Smooth muscle cell (in vitro differentiated cells): Measurements from ENCODE around the gene IL17REL. TPM values are rescaled to one million over a fixed set of nuclear protein-coding genes. Genes with fewer than 3 reads are reported as not detected.

Experiments used
- DNase-seq: peaks from one replicate; lab custom pipeline; 2025; ENCODE audit not compliant: unreplicated experiment; lab: John Stamatoyannopoulos, UW
- H2AFZ ChIP-seq: fragments of 200-600 bp; sonication (generic); 2 replicates; pipeline ENCODE4 v1.6.0; 2016; ENCODE audit warnings: antibody characterized with exemption, low read depth, mild to moderate bottlenecking
- H3F3A ChIP-seq: fragments of 200-600 bp; sonication (generic); 2 replicates; pipeline ENCODE4 v1.6.0; 2017; ENCODE audit warnings: antibody characterized with exemption, low read depth
- H3K27ac ChIP-seq: fragments of 200-600 bp; sonication (generic); 2 replicates; pipeline ENCODE4 v1.5.1; 2016; ENCODE audit warnings: low read depth, mild to moderate bottlenecking
- H3K27me3 ChIP-seq: fragments of 200-600 bp; sonication (generic); 2 replicates; pipeline ENCODE4 v1.6.1; 2016; ENCODE audit warnings: low read depth, mild to moderate bottlenecking
- H3K36me3 ChIP-seq: fragments of 200-600 bp; sonication (generic); 2 replicates; pipeline ENCODE4 v1.5.1; 2016; ENCODE audit warnings: low read depth
- H3K4me1 ChIP-seq: fragments of 200-600 bp; sonication (generic); 2 replicates; pipeline ENCODE4 v1.5.1; 2016; ENCODE audit warnings: low read depth
- H3K4me2 ChIP-seq: fragments of 200-600 bp; sonication (generic); 2 replicates; pipeline ENCODE4 v1.6.0; 2016; ENCODE audit warnings: mild to moderate bottlenecking
- H3K4me3 ChIP-seq: fragments of 200-600 bp; sonication (generic); 2 replicates; pipeline ENCODE4 v1.5.1; 2016; ENCODE audit warnings: mild to moderate bottlenecking
- H3K79me2 ChIP-seq: fragments of 200-600 bp; sonication (generic); 2 replicates; pipeline ENCODE4 v1.6.0; 2016; ENCODE audit warnings: low read depth, mild to moderate bottlenecking
- H3K9ac ChIP-seq: fragments of 200-600 bp; sonication (generic); 2 replicates; pipeline ENCODE4 v1.6.0; 2016; ENCODE audit warnings: low read depth
- H3K9me3 ChIP-seq: fragments of 200-600 bp; sonication (generic); replicated peaks from 2 replicates; pipeline ENCODE4 v1.5.1; 2016; ENCODE audit warnings: low read depth
- H4K20me1 ChIP-seq: fragments of 200-600 bp; sonication (generic); 2 replicates; pipeline ENCODE4 v1.6.0; 2016; ENCODE audit warnings: low read depth
- WGBS: methylation state at CpG from one replicate; pipeline ENCODE4 v1.1.7; 2016; ENCODE audit warnings: low lambda C conversion rate; 5-methylcytosine and 5-hydroxymethylcytosine counted together
- polyA plus RNA-seq: library from polyadenylated mRNA; unstranded; fragments of >200 nt; fragmentation: Nextera tagmentation; extraction: Ambion mirVana; gene quantifications from 2 replicates; pipeline ENCODE4 v1.2.1, GENCODE V29; 2016
- total RNA-seq: library from RNA; depleted of rRNA; stranded (reverse); fragments of >200 nt; gene quantifications from 2 replicates; pipeline ENCODE4 v1.2.3, GENCODE V29; 2014
- TF ChIP-seq, protein P1 (sequence below): fragments of 200-600 bp; sonication (generic); IDR thresholded peaks from 2 replicates; pipeline ENCODE4 v1.5.1; 2017; ENCODE audit warnings: borderline replicate concordance, mild to moderate bottlenecking, antibody characterized with exemption; ENCODE audit not compliant: insufficient read depth, poor library complexity, severe bottlenecking

The IL17REL gene
- total and polyA plus RNA-seq, 2 experiments from 2014 or later, result 0.04 TPM; not detected in 1

DNA sequence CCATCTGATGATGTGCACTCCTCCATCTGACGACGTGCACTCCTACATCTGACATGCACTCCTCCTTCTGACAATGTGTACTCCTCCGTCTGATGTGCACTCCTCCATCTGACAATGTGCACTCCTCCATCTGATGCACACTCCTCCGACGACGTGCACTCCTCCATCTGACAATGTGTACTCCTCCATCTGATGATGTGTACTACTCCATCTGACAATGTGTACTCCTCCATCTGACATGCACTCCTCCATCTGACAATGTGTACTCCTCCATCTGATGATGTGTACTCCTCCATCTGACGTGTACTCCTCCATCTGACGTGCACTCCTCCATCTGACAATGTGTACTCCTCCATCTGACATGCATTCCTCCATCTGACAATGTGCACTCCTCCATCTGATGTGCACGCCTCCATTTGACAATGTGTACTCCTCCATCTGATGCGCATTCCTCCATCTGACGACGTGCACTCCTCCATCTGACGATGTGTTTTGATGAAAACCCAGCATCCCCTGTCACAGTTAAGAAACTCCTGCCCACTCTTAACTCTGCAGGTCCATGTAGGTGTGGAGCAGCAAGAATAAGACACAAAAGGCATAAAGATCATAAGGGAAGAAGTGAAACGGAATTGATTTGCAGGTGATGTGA, 9.7 kb upstream of the IL17REL start:
- Histone ChIP-seq H3K9ac (no peak overlapping the region), H3K4me1 (no peaks in the 10 kb centered on the region), H4K20me1 (no peaks in the 10 kb centered on the region), H2AFZ (no peak overlapping the region), H3K27ac (no peak overlapping the region), H3K4me2 (no peak overlapping the region), H3K4me3 (no peak overlapping the region), H3K27me3 (no peaks in the 10 kb centered on the region), H3K9me3 (no peaks in the 10 kb centered on the region), H3K36me3 (no peaks in the 10 kb centered on the region), H3F3A (peaks cover 4% of the 10 kb centered on the region), H3K79me2 (no peaks in the 10 kb centered on the region)
- 91% methylated on average over 14 of the region's 14 CpGs for WGBS
- TF ChIP-seq, protein P1, sequence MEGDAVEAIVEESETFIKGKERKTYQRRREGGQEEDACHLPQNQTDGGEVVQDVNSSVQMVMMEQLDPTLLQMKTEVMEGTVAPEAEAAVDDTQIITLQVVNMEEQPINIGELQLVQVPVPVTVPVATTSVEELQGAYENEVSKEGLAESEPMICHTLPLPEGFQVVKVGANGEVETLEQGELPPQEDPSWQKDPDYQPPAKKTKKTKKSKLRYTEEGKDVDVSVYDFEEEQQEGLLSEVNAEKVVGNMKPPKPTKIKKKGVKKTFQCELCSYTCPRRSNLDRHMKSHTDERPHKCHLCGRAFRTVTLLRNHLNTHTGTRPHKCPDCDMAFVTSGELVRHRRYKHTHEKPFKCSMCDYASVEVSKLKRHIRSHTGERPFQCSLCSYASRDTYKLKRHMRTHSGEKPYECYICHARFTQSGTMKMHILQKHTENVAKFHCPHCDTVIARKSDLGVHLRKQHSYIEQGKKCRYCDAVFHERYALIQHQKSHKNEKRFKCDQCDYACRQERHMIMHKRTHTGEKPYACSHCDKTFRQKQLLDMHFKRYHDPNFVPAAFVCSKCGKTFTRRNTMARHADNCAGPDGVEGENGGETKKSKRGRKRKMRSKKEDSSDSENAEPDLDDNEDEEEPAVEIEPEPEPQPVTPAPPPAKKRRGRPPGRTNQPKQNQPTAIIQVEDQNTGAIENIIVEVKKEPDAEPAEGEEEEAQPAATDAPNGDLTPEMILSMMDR, result no peak
- no peak for DNase-seq

DNA sequence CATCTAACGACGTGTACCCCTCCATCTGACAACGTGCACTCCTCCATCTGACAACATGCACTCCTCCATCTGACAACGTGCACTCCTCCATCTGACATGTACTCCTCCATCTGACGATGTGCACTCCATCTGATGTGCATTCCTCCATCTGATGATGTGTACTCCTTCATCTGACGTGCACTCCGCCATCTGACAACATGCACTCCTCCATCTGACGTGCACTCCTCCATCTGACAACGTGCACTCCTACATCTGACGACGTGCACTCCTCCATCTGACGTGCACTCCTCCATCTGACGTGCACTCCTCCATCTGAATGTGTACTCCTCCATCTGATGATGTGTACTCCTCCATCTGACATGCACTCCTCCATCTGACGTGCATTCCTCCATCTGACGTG, 8.0 kb upstream of the IL17REL start:
- TF ChIP-seq, protein P1, result no peak
- H4K20me1 ChIP-seq, result no peaks in the 10 kb centered on the region
- 96% methylated on average over 15 of the region's 15 CpGs for WGBS
- peaks cover 4% of the 10 kb centered on the region for H3F3A ChIP-seq
- no peaks in the 10 kb centered on the region for H3K36me3 ChIP-seq
- no peak overlapping the region for H3K4me3 ChIP-seq
- no peak for DNase-seq
- peaks cover 6% of the 10 kb centered on the region for H3K27me3 ChIP-seq
- H3K4me1 ChIP-seq, result no peaks in the 10 kb centered on the region
- H3K79me2 ChIP-seq, result no peaks in the 10 kb centered on the region
- H2AFZ ChIP-seq, result no peak overlapping the region
- no peaks in the 10 kb centered on the region for H3K9me3 ChIP-seq
- no peak overlapping the region for H3K27ac ChIP-seq
- H3K9ac ChIP-seq, result no peak overlapping the region
- no peak overlapping the region for H3K4me2 ChIP-seq

DNA sequence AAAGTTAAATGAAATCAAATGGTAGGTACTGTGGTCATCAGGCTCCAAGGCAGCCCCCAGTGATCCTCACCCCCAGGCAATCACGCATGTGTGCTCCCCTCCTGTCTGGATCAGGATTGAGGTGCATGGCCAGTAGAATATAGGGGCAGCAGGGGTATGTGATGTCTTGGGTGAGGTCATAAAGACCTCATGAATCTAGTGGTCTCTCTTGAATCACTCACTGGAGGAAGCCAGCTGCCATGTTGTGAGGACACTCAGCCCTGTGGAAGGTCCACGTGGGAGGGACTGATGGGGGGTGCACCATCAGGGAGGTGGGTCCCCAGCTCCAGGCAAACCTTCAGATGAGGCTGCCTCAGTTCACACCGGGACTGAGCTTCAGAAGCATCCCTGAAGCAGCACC, 6.8 kb upstream of the IL17REL start:
- no peak overlapping the region for H2AFZ ChIP-seq
- WGBS, result 80% methylated on average over 3 of the region's 3 CpGs
- no peak for DNase-seq
- peaks cover 4% of the 10 kb centered on the region for H3F3A ChIP-seq
- no peak overlapping the region for H3K4me3 ChIP-seq
- peaks cover 5% of the 10 kb centered on the region for H3K4me1 ChIP-seq
- H4K20me1 ChIP-seq, result no peaks in the 10 kb centered on the region
- no peaks in the 10 kb centered on the region for H3K9me3 ChIP-seq
- TF ChIP-seq, protein P1, result no peak
- H3K27me3 ChIP-seq, result peaks cover 16% of the 10 kb centered on the region
- H3K79me2 ChIP-seq, result no peaks in the 10 kb centered on the region
- H3K36me3 ChIP-seq, result no peaks in the 10 kb centered on the region
- no peak overlapping the region for H3K4me2 ChIP-seq
- no peak overlapping the region for H3K27ac ChIP-seq
- no peak overlapping the region for H3K9ac ChIP-seq

DNA sequence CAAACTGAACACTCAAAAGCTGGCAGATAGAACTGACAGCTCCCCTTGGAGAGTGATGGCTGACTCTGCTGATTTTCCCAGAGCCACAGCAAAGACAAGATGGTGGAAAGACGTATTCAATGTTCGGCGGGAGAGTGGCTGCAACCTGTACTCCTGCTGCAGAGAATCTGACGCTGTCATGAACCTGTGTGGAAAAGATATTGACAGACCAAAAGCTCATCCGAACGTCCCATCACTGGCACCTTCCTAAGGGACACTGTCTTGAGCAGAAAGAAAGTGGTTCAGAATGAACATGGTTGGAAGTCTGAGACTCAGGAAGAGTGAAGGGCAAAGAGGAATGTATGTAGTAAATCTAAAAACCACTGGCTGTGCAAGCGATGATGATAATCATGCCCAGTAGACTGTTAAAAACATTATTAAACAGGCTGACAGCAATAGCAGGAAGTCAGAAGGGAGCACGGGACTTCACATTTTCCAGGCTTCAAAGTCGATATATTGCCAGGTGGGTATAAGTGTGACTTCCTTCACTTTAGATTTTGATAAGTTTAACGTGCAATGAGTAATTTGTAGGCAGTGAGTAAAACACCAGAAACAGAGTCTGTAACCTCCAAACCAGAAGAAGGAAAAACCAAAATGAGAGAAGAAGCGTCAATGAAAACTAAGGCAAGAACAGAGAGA, 6.2 kb upstream of the IL17REL start:
- peaks cover 22% of the 10 kb centered on the region for H3K27me3 ChIP-seq
- H3F3A ChIP-seq, result peaks cover 4% of the 10 kb centered on the region
- H3K4me3 ChIP-seq, result no peak overlapping the region
- H4K20me1 ChIP-seq, result no peaks in the 10 kb centered on the region
- no peak overlapping the region for H3K4me2 ChIP-seq
- H3K9ac ChIP-seq, result no peak overlapping the region
- H2AFZ ChIP-seq, result no peak overlapping the region
- DNase-seq, result no peak
- TF ChIP-seq, protein P1, result no peak
- no peaks in the 10 kb centered on the region for H3K9me3 ChIP-seq
- H3K36me3 ChIP-seq, result no peaks in the 10 kb centered on the region
- H3K79me2 ChIP-seq, result no peaks in the 10 kb centered on the region
- 73% methylated on average over 11 of the region's 11 CpGs for WGBS
- H3K4me1 ChIP-seq, result peaks cover 5% of the 10 kb centered on the region
- H3K27ac ChIP-seq, result no peak overlapping the region
